Raji (cell line): ENCODE measurements around the gene A4GNT.

Experiments
- POLR2A ChIP-seq: IDR thresholded peaks from 2 replicates; pipeline ENCODE4 v1.6.1; 2011; ENCODE audit warnings: low read depth, low read length, control low read depth; ENCODE audit not compliant: insufficient read depth

A4GNT gene

DNA sequence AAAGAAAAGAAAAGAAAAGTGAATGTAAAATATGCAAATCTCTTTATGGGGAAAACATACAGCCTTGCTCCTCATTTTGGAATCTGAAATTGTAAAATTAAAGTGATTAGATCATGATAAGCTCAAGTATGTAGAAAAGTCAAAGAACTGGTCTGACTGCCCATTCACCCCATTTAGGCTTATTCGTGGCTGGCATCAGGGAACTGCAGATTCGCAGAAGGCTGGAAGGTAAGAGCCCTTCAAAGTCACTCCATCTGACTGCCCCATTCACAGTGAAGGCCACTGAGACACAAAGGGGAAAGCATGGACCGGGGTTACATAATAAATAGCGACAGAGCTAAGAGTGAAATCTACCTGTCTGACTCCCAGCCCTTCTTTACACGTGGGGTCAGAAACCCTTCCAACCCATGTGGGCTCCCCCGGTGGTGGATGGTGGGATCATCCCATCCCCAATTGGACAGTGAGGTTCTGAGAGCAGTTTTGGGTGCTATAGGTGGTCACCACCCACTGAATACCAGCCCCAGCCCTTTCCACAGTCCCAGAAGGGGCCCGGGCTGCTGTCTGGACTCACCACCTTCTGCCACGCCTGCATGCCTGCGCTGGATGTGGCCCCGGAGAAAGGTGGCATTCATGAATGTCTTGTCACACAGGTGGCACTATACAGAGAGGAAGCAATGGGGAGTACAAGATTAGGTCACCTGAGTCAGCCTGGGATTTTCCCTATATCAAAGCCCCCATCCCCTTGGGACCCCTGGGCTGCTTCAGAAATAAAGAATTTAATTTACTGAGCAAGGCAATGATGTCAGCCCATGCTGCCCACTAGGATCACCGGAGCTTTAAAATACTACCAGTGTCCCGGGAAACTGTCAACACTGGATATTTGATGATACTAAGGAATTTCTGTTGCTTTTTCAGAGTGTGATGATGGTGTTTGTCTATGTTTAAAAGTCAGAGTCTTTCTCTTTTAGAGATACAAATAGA, 34.7 kb downstream of the A4GNT start:
- TF ChIP-seq POLR2A: no peak

DNA sequence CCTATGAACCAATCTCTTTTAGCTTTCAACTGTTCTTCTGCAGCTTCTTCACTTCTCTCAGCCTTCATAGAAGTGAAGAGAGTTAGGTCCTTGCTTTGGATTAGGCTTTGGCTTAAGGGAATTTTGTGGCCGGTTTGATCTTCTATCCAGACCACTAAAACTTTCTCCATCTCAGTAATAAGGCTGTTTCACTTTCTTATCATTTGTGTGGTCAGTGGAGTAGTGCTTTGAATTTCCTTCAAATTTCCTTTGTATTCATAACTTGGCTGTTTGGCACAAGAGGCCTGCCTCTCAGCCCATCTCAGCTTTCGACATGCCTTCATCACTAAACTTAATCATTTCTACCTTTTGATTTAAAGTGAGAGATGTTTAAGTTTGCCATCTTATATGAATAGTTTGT, 38.5 kb downstream of the A4GNT start:
- no peak for TF ChIP-seq POLR2A

DNA sequence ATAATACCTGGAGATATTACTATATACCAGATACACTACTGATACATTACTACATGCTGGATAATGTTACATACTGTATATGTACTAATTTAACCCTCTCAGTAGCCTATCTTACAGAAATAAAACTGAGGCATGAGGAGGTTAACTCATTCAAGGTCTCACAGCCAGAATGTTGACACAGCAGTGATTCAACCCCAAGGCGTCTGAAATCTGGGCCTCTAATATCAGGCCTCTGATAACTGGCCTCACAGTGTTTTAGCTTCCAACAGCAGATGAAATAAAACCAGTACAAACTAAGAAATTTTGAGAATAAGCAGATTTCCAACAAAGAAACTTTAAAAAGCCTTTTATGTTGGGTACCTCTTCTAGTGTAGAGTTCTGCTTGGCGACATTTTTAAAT, 40.2 kb downstream of the A4GNT start:
- TF ChIP-seq POLR2A: no peak

DNA sequence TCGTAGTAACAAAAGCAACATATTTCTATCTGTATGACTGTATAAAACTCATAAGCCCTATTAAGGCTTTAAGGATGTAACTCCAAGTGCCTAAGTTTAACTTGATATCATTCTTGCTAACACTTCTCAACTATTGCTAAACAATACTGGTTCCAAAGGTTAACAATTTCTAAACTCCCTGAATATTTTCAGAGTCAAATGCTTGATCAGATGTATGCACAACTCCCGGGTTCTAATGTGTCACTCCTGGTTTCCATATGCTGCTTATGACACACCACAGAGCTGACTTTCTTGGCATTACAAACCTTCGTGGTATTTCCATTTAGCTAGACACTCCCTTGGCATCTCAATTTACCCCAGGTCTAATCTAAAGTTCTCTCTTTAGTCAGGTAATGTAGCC, 43.1 kb downstream of the A4GNT start:
- TF ChIP-seq POLR2A: no peak

DNA sequence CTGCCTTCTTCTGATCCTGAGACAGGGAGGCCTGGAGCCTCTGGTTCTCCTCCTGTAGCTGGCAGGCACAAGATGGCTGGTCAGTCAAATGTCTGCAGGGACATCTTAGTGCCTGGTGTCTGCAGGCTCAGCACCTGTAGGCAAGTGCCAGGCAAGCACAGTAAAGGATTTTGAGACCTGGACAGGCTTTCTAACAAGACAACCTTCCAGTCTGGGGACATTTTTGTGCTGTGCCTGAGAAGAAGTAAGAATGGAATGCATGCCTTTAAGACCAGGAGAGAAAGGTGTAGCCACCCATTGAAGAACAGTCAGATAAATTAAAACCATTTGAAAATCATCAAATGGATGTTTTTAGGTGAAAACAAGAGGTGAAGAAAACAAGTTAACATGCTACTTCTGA, 48.0 kb downstream of the A4GNT start:
- TF ChIP-seq POLR2A: no peak

DNA sequence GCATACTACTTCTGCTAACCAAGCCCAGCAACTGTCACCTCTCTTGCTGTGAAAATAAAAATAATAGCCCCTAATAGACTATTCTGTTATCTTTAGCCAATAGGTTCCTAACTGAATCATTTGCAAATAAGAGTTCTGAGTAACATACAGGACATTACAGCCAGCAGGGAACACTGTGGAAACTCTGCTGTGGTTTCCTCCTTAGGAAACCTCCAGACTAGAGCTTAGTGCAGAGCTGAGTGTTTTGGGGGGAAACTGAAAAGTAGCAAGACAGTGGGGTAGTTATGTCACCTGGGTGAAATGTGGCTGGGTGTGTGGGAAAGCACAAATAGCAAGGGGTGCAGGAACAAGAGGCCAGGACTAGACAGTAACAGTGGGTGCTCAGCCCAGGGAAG, 49.2 kb downstream of the A4GNT start:
- no peak for TF ChIP-seq POLR2A

DNA sequence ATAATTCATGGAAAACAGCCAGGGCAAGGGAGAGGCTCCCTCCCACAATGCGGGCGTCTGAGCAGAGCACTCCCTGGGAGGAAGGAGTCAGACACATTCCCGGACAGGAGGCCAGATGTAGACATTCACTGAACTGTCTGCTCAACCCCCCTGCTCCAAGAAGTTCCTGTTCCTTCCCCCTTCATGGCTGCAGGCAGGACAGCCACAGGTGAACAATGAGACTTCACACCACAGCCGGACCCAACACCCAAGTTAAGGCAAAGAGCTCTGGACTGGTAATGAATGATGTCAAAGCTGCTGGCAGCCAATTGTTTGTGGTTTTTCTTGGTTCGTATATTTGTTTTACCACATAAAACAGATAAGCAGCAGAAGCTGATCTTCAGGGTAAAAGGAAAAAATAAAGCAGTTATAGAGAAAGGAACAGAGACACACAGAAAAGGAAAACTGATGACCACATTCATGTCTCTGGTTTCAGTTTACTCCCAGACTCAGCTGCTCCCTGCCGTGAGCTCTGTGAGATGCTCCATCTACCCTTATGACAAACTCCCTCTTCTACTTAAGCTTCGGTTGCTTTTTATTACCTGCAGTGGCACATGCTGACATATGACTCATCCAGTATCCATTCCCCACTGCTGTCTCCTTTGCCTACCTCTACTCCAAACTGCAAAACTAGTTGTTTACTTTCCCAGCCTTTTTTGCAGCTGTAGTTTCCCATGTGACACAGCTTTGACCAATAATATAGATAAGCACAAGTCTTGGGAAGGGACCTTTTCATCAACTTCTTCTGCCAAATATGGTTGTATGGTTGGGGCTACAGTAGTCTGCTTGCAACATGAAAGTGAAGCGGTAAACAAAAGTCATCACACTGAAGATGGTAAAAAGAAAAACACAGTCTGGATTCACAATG, 49.9 kb downstream of the A4GNT start:
- TF ChIP-seq POLR2A: no peak

DNA sequence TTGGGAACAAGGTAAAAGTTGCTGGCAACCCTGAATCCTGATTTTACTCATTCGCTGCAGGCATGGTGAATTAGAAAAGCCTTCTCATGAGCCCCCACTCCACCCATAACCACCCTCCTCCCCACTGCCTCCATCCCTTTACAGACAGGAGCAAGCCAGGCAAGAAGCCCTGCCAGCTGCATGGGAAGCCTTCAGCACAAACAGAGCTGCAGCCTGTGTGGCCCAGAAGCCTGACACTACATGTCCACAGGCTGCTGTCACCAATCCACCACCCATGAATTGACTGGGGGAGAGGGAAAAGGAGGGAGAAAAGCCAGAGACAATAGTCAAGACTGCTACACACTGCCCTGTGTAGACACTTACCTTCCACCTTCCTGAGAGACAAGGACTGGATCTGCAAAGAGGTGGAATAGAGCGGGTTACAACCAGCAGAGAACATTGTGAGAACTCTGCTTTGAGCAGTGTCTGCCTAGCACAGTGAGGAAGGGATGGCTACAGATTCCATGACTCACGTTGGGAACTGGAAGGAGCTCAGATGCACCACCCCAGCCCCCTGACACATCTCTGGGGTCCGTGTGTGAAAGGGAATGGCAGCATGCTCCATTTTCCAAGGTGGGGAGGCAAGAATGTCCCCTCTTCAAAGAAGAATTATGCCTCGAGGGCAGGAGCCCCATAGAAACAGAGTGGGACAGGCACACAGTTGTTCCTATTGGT, 50.7 kb downstream of the A4GNT start:
- TF ChIP-seq POLR2A: no peak

DNA sequence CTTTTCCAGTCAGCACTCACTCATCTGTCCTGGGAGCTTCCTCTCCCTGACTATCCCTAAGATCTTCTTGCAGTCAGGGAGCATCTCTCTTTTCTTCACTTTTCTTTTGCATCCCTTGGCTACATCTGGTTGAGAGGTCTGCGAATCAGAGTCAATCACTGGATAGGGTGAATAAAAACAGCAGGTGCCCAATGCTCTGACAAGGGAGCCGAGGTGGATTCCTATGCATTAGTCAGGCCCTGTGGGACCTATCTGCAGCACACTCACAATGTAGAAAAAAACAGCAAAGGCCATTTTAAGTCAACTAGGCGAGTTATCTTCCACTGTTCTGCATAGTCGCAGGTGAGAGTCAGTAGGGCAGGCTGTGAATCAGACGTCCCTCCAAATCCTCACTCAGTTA, 52.3 kb downstream of the A4GNT start:
- no peak for TF ChIP-seq POLR2A

DNA sequence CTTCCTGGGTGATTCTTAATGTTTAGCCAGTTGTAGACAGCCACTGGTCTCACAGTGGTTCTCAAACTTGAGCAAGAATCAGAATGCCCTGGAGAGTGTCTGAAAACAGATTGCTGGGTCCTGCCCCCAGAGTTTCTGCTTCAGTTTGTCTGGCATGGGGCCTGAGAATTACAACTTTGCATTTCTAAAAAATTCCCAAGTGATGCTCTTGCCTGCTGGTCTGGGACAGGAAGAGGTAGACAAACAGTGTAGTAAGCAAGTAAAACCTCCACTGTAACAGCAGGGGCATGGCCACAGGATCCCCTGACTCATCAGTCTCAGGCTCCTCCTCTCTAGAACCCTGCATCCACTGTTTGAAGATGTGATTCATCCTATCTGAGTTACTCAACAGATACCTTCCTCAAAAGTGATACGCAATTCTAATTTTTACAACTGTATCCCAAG, 53.3 kb downstream of the A4GNT start:
- TF ChIP-seq POLR2A: no peak

DNA sequence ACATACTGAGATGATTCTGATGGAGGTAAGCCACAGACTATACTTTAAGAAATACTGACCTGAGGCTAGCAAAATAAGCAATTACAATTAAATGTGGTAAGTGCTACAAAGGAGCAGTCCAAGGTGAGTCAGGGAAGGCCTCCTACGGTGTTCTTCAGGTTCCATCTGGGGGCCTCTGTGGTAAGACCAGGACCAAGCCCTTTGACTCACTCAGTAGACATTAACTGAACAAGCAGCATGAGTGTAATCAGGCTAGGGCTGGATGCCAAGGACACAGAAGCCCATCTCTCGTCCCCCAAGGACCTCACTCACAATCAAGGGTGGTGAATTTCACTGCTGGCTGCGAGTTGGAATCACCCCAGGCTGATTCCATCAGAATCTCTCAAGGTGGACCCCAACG, 54.1 kb downstream of the A4GNT start:
- TF ChIP-seq POLR2A: no peak
